IMR-90 (cell line): ENCODE results near the gene UBN2. TPM values are rescaled to one million over a fixed set of nuclear protein-coding genes. Genes with fewer than 3 reads are reported as not detected.

ENCODE experiments used
- ATAC-seq: fragments of 200-7000 bp; cut with Tn5 transposase; 2 replicates; pipeline ENCODE4 v1.9.1; 2020; ENCODE audit warnings: low read depth, mild to moderate bottlenecking, moderate library complexity
- BruUV-seq: library from RNA; stranded (reverse); fragments of 400-500 nt; replicated peaks from 2 replicates; lab custom pipeline; 2021; lab: Mats Ljungman, UMichigan
- CTCF ChIA-PET: fragments of 300-600 bp; formaldehyde crosslinking; extraction: SDS; loops from one replicate; lab custom pipeline; 2021; ENCODE audit warnings: antibody characterized with exemption; lab: Yijun Ruan, JAX
- POLR2A ChIA-PET: fragments of 300-600 bp; sonication (Branson Sonifier 250); formaldehyde crosslinking; loops from one replicate; lab custom pipeline; 2022; ENCODE audit warnings: antibody characterized with exemption; ENCODE audit not compliant: unreplicated experiment; lab: Charles Lee
- DNase-seq: peaks from one replicate; pipeline ENCODE4 v3.0.0; 2013
- H2AFZ ChIP-seq: replicated peaks from 2 replicates; pipeline ENCODE3; 2013; ENCODE audit warnings: low read length, mild to moderate bottlenecking; ENCODE audit not compliant: poor library complexity
- H2AK5ac ChIP-seq: 2 replicates; pipeline ENCODE4 v1.6.1; 2013; ENCODE audit warnings: low read depth, low read length, inconsistent platforms
- H2AK9ac ChIP-seq: replicated peaks from 2 replicates; pipeline ENCODE3; 2013; ENCODE audit warnings: mild to moderate bottlenecking, low read depth, low read length, moderate library complexity; ENCODE audit not compliant: poor library complexity
- H2BK120ac ChIP-seq: 2 replicates; pipeline ENCODE4 v1.6.1; 2013; ENCODE audit warnings: low read depth, low read length, inconsistent platforms
- H2BK15ac ChIP-seq: 3 replicates; pipeline ENCODE4 v1.6.1; 2013; ENCODE audit warnings: low read depth, low read length, inconsistent platforms
- H2BK20ac ChIP-seq: 2 replicates; pipeline ENCODE4 v1.6.1; 2013; ENCODE audit warnings: low read depth, mild to moderate bottlenecking, inconsistent platforms, low read length, moderate library complexity
- H2BK5ac ChIP-seq: 2 replicates; pipeline ENCODE4 v1.6.1; 2013; ENCODE audit warnings: mild to moderate bottlenecking, low read depth, low read length, inconsistent platforms; ENCODE audit not compliant: poor library complexity, severe bottlenecking
- H3K14ac ChIP-seq: replicated peaks from 2 replicates; pipeline ENCODE4 v1.6.1; 2013; ENCODE audit warnings: low read depth, low read length, inconsistent platforms
- H3K18ac ChIP-seq: 2 replicates; pipeline ENCODE4 v1.6.1; 2013; ENCODE audit warnings: low read depth, low read length, control low read depth
- H3K23ac ChIP-seq: 2 replicates; pipeline ENCODE4 v1.6.1; 2013; ENCODE audit warnings: low read depth, low read length, inconsistent platforms
- H3K27ac ChIP-seq: 2 replicates; pipeline ENCODE4 v1.5.1; 2013; ENCODE audit warnings: mild to moderate bottlenecking, control low read depth, low read length; ENCODE audit not compliant: insufficient read depth
- H3K27me3 ChIP-seq: 2 replicates; pipeline ENCODE4 v1.6.1; 2013; ENCODE audit warnings: low read length; ENCODE audit not compliant: control insufficient read depth, insufficient read depth
- H3K36me3 ChIP-seq: 2 replicates; pipeline ENCODE4 v1.6.1; 2013; ENCODE audit warnings: low read length, mixed read lengths; ENCODE audit not compliant: control insufficient read depth, insufficient read depth
- H3K4ac ChIP-seq: 2 replicates; pipeline ENCODE4 v1.6.1; 2013; ENCODE audit warnings: low read depth, low read length, inconsistent platforms
- H3K4me1 ChIP-seq: 2 replicates; pipeline ENCODE4 v1.6.1; 2013; ENCODE audit warnings: low read length, mixed read lengths; ENCODE audit not compliant: control insufficient read depth, insufficient read depth
- H3K4me2 ChIP-seq: 2 replicates; pipeline ENCODE4 v1.6.1; 2013; ENCODE audit warnings: low read depth, mild to moderate bottlenecking, control low read depth, low read length, moderate library complexity
- H3K4me3 ChIP-seq: 2 replicates; pipeline ENCODE4 v1.5.1; 2013; ENCODE audit warnings: low read depth, mild to moderate bottlenecking, control low read depth, low read length, moderate library complexity; ENCODE audit not compliant: insufficient read depth
- H3K56ac ChIP-seq: 2 replicates; pipeline ENCODE4 v1.6.1; 2013; ENCODE audit warnings: low read length, inconsistent platforms; ENCODE audit not compliant: insufficient read depth; ENCODE audit errors: extremely low read depth
- H3K79me1 ChIP-seq, 2 experiments: 2 replicates each; pipeline ENCODE4 v1.6.1; 2013; ENCODE audit warnings: low read length in 2 of 2, inconsistent platforms in 1 of 2, low read depth in 1 of 2
- H3K9ac ChIP-seq: 2 replicates; pipeline ENCODE4 v1.6.1; 2013; ENCODE audit warnings: low read depth, low read length, control low read depth
- H3K9me1 ChIP-seq: 2 replicates; pipeline ENCODE4 v1.6.1; 2013; ENCODE audit warnings: low read length, inconsistent platforms; ENCODE audit not compliant: insufficient read depth
- H3K9me3 ChIP-seq: 2 replicates; pipeline ENCODE4 v1.6.1; 2013; ENCODE audit warnings: low read length; ENCODE audit not compliant: control insufficient read depth, insufficient read depth
- H4K20me1 ChIP-seq: 2 replicates; pipeline ENCODE4 v1.6.1; 2013; ENCODE audit warnings: low read length, inconsistent platforms; ENCODE audit not compliant: insufficient read depth
- H4K5ac ChIP-seq: 2 replicates; pipeline ENCODE4 v1.6.1; 2013; ENCODE audit warnings: mild to moderate bottlenecking, low read depth, low read length, control low read depth
- H4K8ac ChIP-seq, 2 experiments: 2 replicates each; pipeline ENCODE4 v1.6.1; 2013; ENCODE audit warnings: low read depth in 2 of 2, low read length in 2 of 2, control low read depth in 1 of 2, inconsistent platforms in 1 of 2
- H4K91ac ChIP-seq: 2 replicates; pipeline ENCODE4 v1.6.1; 2013; ENCODE audit warnings: low read depth, low read length, inconsistent platforms; ENCODE audit not compliant: insufficient read depth
- CEBPB ChIP-seq: IDR thresholded peaks from 2 replicates; pipeline ENCODE4 v1.6.1; 2012; ENCODE audit warnings: low read depth, low read length, improper control_type of control experiment
- CHD1 ChIP-seq: IDR thresholded peaks from 2 replicates; pipeline ENCODE4 v1.6.1; 2012; ENCODE audit warnings: low read depth, low read length, improper control_type of control experiment
- WGBS, 2 experiments: methylation state at CpG; one replicate each; pipeline versions ENCODE4 v1.1.5 to v1.1.7; 2013; ENCODE audit warnings: missing lambda C conversion rate in 2 of 2; ENCODE audit not compliant: insufficient read length in 1 of 2; ENCODE audit errors: extremely low coverage in 2 of 2; 5-methylcytosine and 5-hydroxymethylcytosine counted together
- dilution Hi-C: fragments of 300-500 bp; cut with HindIII; formaldehyde crosslinking; loops from one replicate; pipeline ENCODE4 v1.14.3; 2018; ENCODE audit warnings: low sequenced_read_pairs; ENCODE audit not compliant: unreplicated experiment
- in situ Hi-C: fragments of 300-500 bp; cut with MboI; formaldehyde crosslinking; loops from 3 replicates; pipeline ENCODE4 v1.14.3; 2019; ENCODE audit warnings: low sequenced_read_pairs, inconsistent platforms, mixed read lengths
- intact Hi-C: fragments of 100-400 bp; cut with micrococcal nuclease; formaldehyde crosslinking; loops from 2 replicates; pipeline ENCODE4 v1.10.0; 2022
- polyA plus RNA-seq, 3 experiments: library from polyadenylated mRNA; depleted of rRNA; stranded (reverse); fragments of >200 nt; gene quantifications; 2 replicates each; pipeline ENCODE4 v1.2.3, GENCODE V29; 2012; ENCODE audit warnings: low replicate concordance in 1 of 3
- total RNA-seq: library from RNA; depleted of rRNA; stranded (reverse); fragments of >200 nt; gene quantifications from 2 replicates; pipeline ENCODE4 v1.2.3, GENCODE V29; 2012

The UBN2 gene
- total and polyA plus RNA-seq, 2 of the 4 experiments (the other 2 are of a cell fraction): 1.6 to 2.3 TPM

DNA sequence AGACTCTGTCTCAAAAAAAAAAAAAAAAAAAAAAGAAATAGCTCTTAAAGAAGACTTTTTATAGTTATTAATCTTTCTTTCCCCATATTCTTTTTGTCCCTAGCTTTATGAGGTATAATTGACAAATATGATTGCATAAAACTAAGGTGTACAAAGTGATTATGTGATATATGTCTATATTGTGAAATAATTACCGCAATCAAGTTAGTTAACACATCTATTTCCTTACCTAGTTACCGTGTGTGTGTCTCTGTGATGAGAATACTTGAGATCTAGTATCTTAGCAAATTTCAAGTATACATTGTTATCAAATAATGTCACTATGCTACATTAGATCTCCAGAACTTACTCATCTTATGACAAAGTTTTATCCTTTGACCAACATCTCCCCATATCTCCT, 30.7 kb upstream of the UBN2 start:
- Histone ChIP-seq H3K4me2 (no peak overlapping the region), H3K4ac (no peak overlapping the region), H3K9me1 (no peaks in the 10 kb centered on the region), H3K27me3 (no peaks in the 10 kb centered on the region), H4K20me1 (no peaks in the 10 kb centered on the region), H3K4me3 (no peak overlapping the region), H3K79me1 (no peaks in the 10 kb centered on the region), H4K91ac (no peak overlapping the region), H3K4me1 (no peaks in the 10 kb centered on the region), H3K9ac (no peak overlapping the region), H3K56ac (no peak overlapping the region), H3K23ac (no peak overlapping the region), H2BK5ac (no peak overlapping the region), H2AK9ac (no peak overlapping the region), H3K18ac (no peak overlapping the region), H2AK5ac (no peak overlapping the region), H2BK120ac (no peak overlapping the region), H3K14ac (no peak overlapping the region), H4K8ac (no peak overlapping the region), H3K36me3 (no peaks in the 10 kb centered on the region), H3K27ac (no peak overlapping the region), H3K9me3 (no peaks in the 10 kb centered on the region), H2AFZ (no peak overlapping the region), H2BK20ac (no peak overlapping the region), H4K5ac (no peak overlapping the region), H2BK15ac (no peak overlapping the region)
- WGBS, 2 experiments: no CpG with 5 or more reads among the region's 2 CpGs
- in situ Hi-C loops: no loop called here
- ChIA-PET CTCF (interaction anchor here (0.6 kb wide), 2 partner anchors 39 to 66 kb away, joined by 3 to 4 read pairs; no protein-coding TSS in a partner anchor), POLR2A (no interaction called here)
- 0 out of 2 replicates have a peak, but pooled peaks have one; percentile 27 for TF ChIP-seq CEBPB
- TF ChIP-seq CHD1: no peak
- BruUV-seq: no TSS peak
- no peak for DNase-seq
- intact Hi-C loops: no loop called here
- no peak for ATAC-seq
- dilution Hi-C loops: no loop called here
